ENCODE results near the gene DDC.

DNA sequence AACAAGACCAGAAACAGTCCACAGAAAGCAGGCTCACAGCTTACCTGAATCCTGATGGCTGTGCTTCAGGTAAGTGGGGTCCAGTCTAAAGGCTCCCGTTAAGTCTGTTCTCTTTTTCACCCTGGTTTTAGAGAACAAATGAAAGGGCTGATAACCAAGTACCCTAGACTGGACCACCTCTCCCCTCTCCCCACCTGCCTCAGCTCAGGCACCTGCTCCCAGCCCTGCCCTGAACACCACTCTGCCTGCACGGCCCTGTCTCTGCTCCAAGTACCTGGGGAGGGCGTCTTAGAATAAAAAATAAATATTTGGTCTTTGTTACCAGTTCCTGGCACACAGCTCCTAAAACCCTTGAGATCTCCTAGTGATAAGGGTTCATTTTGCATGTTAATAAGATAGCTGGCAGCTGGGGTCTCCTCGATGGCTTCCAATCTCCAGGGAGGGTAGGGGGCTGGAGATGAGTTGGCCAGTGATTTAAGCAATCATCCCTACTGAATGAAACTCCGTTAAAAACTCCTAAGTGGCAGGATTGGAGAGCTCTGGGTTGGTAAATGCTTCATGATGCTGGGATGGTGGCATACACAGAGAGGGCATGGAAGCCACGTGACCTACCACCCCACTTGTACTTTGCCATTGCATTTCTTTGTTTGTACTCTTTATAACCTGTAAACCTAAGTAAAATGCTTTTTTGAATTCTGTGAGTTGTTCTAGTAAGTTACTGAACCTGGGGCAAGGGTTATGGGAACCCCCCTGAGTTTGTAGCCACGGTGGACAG is 85.3 kb downstream of the DDC start:
- TF ChIP-seq, protein P1, sequence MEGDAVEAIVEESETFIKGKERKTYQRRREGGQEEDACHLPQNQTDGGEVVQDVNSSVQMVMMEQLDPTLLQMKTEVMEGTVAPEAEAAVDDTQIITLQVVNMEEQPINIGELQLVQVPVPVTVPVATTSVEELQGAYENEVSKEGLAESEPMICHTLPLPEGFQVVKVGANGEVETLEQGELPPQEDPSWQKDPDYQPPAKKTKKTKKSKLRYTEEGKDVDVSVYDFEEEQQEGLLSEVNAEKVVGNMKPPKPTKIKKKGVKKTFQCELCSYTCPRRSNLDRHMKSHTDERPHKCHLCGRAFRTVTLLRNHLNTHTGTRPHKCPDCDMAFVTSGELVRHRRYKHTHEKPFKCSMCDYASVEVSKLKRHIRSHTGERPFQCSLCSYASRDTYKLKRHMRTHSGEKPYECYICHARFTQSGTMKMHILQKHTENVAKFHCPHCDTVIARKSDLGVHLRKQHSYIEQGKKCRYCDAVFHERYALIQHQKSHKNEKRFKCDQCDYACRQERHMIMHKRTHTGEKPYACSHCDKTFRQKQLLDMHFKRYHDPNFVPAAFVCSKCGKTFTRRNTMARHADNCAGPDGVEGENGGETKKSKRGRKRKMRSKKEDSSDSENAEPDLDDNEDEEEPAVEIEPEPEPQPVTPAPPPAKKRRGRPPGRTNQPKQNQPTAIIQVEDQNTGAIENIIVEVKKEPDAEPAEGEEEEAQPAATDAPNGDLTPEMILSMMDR (IDR thresholded peaks at IDR 0.05) = no peak
- TF ChIP-seq POLR2A (IDR thresholded peaks at IDR 0.05) = no peak
- no peak for TF ChIP-seq EP300 (IDR thresholded peaks at IDR 0.05)

Measured in ovary (tissue), 3 donors.